GM10248 (cell line): Measurements from ENCODE around the gene PCLAF.
"Not testable (repeated sequence)": the region's sequence is repeated elsewhere in the genome, so short reads cannot be mapped to it uniquely, and the experiment has no call there.

ENCODE experiments used
- CTCF ChIA-PET: fragments of 300-600 bp; sonication (Branson Sonifier 250); formaldehyde crosslinking; extraction: SDS; loops from one replicate; lab custom pipeline; 2021; ENCODE audit warnings: antibody characterized with exemption; lab: Yijun Ruan, JAX
- POLR2A ChIA-PET: fragments of 350-650 bp; sonication (Branson Sonifier 250); formaldehyde crosslinking; extraction: SDS; loops from one replicate; lab custom pipeline; 2020; ENCODE audit warnings: antibody characterized with exemption; lab: Yijun Ruan, JAX
- DNase-seq: peaks from one replicate; pipeline ENCODE4 v3.0.0; 2012; ENCODE audit errors: extremely low spot score
- TF ChIP-seq, protein P1 (sequence below): IDR thresholded peaks from 2 replicates; pipeline ENCODE4 v1.5.1; 2012; ENCODE audit warnings: mild to moderate bottlenecking, low read depth; ENCODE audit errors: extremely low read depth, missing control alignments, control extremely low read depth

The PCLAF gene

GRCh38 chr15:64341961-64342360 lies 39.3 kb downstream of the PCLAF start:
- DNase-seq: no peak
- POLR2A ChIA-PET: no interaction called here
- TF ChIP-seq, protein P1, sequence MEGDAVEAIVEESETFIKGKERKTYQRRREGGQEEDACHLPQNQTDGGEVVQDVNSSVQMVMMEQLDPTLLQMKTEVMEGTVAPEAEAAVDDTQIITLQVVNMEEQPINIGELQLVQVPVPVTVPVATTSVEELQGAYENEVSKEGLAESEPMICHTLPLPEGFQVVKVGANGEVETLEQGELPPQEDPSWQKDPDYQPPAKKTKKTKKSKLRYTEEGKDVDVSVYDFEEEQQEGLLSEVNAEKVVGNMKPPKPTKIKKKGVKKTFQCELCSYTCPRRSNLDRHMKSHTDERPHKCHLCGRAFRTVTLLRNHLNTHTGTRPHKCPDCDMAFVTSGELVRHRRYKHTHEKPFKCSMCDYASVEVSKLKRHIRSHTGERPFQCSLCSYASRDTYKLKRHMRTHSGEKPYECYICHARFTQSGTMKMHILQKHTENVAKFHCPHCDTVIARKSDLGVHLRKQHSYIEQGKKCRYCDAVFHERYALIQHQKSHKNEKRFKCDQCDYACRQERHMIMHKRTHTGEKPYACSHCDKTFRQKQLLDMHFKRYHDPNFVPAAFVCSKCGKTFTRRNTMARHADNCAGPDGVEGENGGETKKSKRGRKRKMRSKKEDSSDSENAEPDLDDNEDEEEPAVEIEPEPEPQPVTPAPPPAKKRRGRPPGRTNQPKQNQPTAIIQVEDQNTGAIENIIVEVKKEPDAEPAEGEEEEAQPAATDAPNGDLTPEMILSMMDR: no peak
- CTCF ChIA-PET: interaction anchor here (1.3 to 1.5 kb wide), 2 partner anchors 10 to 95 kb away, joined by 3 to 4 read pairs; no protein-coding TSS in a partner anchor

- CTCF ChIA-PET: no interaction called here
Measured at GRCh38 chr15:64340355-64340754, 40.9 kb downstream of the PCLAF start.

DNA sequence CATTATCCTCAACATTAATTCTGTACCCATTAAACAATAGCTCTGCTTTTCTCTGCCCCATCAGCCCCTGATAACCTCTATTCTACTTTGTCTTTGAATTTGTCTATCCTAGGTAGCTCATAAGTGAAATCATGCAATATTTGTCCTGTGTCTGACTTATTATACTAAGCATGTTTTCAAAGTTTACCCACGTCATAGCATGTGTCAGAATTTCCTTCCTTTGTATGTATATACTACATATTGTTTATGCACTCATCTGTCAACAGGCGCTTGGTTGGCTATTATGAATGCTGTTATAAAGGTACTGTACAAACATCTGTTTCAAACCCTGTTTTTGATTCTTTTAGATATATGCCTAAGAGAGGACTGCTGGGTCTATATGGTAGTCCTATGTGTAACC lies 43.5 kb downstream of the PCLAF start:
- ChIA-PET CTCF (interaction anchor here (0.8 to 1.3 kb wide), 3 partner anchors 10 to 161 kb away, joined by 3 to 5 read pairs (median 4); no protein-coding TSS in a partner anchor), POLR2A (interaction anchor here (1.0 kb wide), 1 partner anchor 12 kb away, joined by 3 read pairs; no protein-coding TSS in a partner anchor)
- TF ChIP-seq, protein P1: no peak
- DNase-seq: no peak

More at GRCh38 chr15:64340355-64340754, 40.9 kb downstream of the PCLAF start:
- POLR2A ChIA-PET: no interaction called here
- TF ChIP-seq, protein P1: no peak
- DNase-seq: no peak

DNA sequence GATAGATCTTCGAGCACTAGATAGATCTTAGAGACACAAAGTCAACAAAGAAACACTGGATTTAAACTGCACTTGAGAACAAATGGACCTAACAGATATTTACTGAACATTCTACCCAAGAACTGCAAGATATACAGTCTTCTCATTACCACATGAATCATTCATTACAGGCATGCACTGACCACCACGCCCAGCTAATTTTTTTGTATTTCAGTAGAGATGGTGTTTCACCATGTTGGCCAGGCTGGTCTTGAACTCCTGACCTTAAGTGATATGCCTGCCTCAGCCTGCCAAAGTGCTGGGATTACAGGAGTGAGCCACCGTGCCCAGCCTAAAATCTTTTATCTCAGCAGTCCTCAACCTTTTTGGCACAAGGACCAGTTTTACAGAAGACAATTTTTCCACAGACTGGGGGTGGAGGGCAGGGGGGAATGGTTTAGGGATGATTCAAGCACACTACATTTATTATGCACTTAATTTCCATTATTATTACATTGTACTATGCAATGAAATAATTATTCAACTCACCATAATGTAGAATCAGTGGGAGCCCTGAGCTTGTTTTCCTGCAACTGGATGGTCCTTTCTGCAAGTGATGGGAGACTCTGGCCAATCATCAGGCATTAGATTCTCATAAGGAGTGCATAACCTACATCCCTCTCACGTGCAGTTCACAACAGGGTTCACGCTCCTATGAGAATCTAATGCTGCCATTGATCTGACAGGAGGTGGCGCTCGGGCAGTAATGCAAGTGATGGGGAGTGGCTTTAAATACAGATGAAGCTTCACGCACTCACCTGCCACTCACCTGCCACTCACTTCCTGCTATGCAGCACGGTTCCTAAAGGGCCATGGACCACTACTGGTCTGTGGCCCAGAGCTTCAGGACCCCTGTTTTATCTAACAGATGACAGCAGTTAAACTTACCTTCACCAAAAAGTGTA lies 47.0 kb downstream of the PCLAF start:
- CTCF ChIA-PET: interaction anchor here (1.0 to 1.9 kb wide), 5 partner anchors 9 to 118 kb away, joined by 3 to 4 read pairs (median 3); no protein-coding TSS in a partner anchor
- POLR2A ChIA-PET: no interaction called here
- no peak for DNase-seq
- TF ChIP-seq, protein P1: no peak

DNA sequence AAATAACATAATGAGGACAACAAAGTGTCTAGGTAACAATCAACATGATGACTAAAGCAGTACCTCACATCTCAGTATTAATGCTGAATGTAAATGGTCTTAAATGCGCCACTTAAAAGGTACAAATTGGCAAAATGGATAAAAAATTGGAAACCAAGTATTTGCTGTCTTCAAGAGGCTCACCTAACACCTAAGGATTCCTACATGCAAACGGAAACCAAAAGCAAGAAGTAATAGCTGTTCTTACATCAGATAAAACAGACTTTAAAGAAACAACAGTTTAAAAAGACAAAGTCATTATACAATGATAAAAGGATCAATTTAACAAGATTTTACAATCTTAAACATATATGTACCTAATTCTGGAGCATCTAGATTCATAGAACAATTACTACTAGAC lies 47.7 kb downstream of the PCLAF start:
- DNase-seq: no peak
- CTCF ChIA-PET: interaction anchor here (1.7 kb wide), 1 partner anchor 113 kb away, joined by 3 read pairs; no protein-coding TSS in a partner anchor
- POLR2A ChIA-PET: no interaction called here
- TF ChIP-seq, protein P1: no peak

DNA sequence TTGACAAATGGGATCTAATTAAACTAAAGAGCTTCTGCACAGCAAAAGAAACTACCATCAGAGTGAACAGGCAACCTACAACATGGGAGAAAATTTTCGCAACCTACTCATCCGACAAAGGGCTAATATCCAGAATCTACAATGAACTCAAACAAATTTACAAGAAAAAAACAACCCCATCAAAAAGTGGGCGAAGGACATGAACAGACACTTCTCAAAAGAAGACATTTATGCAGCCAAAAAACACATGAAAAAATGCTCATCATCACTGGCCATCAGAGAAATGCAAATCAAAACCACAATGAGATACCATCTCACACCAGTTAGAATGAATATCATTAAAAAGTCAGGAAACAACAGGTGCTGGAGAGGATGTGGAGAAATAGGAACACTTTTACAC lies 49.6 kb downstream of the PCLAF start:
- POLR2A ChIA-PET, DNase-seq: not testable (repeated sequence)

GRCh38 chr15:64326975-64327374 lies 54.3 kb downstream of the PCLAF start:
- CTCF ChIA-PET, DNase-seq: not testable (repeated sequence)
- POLR2A ChIA-PET: interaction anchor here (0.6 kb wide), 1 partner anchor 10 kb away, joined by 4 read pairs; no protein-coding TSS in a partner anchor

More for the DNA sequence above, 49.6 kb downstream of the PCLAF start:
- CTCF ChIA-PET: not testable (repeated sequence)

- CTCF ChIA-PET, DNase-seq: not testable (repeated sequence)
- POLR2A ChIA-PET: interaction anchor here (0.6 kb wide), 1 partner anchor 10 kb away, joined by 4 read pairs; no protein-coding TSS in a partner anchor
Measured at GRCh38 chr15:64326458-64326857, 54.8 kb downstream of the PCLAF start.
